A549 (cell line): ENCODE measurements around the gene EFCAB5. TPM values are rescaled to one million over a fixed set of nuclear protein-coding genes. Genes with fewer than 3 reads are reported as not detected.

ENCODE experiments used
- ATAC-seq, 2 experiments: fragments of 200-7000 bp in 1 of 2; fragments of >200 bp in 1 of 2; cut with Nextera tagmentation in 1 of 2; cut with Tn5 transposase in 1 of 2; 3 replicates each; pipeline versions ENCODE4 v1.8.0 to v1.9.1; 2018 to 2020; ENCODE audit warnings: mild to moderate bottlenecking in 1 of 2, moderate library complexity in 1 of 2
- CTCF ChIA-PET: fragments of 300-600 bp; sonication (Branson Sonifier 250); formaldehyde crosslinking; extraction: SDS; loops from one replicate; lab custom pipeline; 2021; ENCODE audit warnings: antibody characterized with exemption, inconsistent platforms; lab: Yijun Ruan, JAX
- POLR2A ChIA-PET: fragments of 350-600 bp; formaldehyde crosslinking; extraction: SDS; loops from one replicate; lab custom pipeline; 2021; ENCODE audit warnings: antibody characterized with exemption, inconsistent platforms; lab: Yijun Ruan, JAX
- DNase-seq, 2 experiments: peaks; one replicate each; pipeline versions ENCODE4 v3.0.0 to v3.0.0-alpha.2; 2011 to 2016; ENCODE audit warnings: low read depth in 1 of 2, low spot score in 1 of 2
- FAIRE-seq: peaks from 2 replicates; lab custom pipeline; 2011; peaks lifted over from hg19 to GRCh38; lab: Jason Lieb, UNC
- H3K27ac ChIP-seq, 2 experiments: fragments of >200 bp; sonication (Bioruptor Twin); formaldehyde crosslinking; 3 replicates each; pipeline ENCODE4 v1.5.1; 2016 to 2017
- H3K4me1 ChIP-seq: fragments of >200 bp; sonication (Bioruptor Twin); formaldehyde crosslinking; 3 replicates; pipeline ENCODE4 v1.6.1; 2016
- H3K4me2 ChIP-seq: fragments of >200 bp; sonication (Bioruptor Twin); formaldehyde crosslinking; 3 replicates; pipeline ENCODE4 v1.6.1; 2016
- H3K4me3 ChIP-seq: fragments of >200 bp; sonication (Bioruptor Twin); formaldehyde crosslinking; 3 replicates; pipeline ENCODE4 v1.5.1; 2016
- H3K9me3 ChIP-seq: fragments of >200 bp; sonication (Bioruptor Twin); formaldehyde crosslinking; 3 replicates; pipeline ENCODE4 v1.6.1; 2016
- BCL3 ChIP-seq: fragments of >200 bp; sonication (Bioruptor Twin); formaldehyde crosslinking; IDR thresholded peaks from 3 replicates; pipeline ENCODE4 v1.6.1; 2016
- CBX8 ChIP-seq: fragments of 200-600 bp; sonication (generic); IDR thresholded peaks from 2 replicates; pipeline ENCODE4 v1.6.1; 2016
- CTCF ChIP-seq: fragments of >200 bp; sonication (Bioruptor Twin); formaldehyde crosslinking; IDR thresholded peaks from 3 replicates; pipeline ENCODE4 v1.5.1; 2016
- EHMT2 ChIP-seq: fragments of 200-600 bp; sonication (generic); IDR thresholded peaks from 2 replicates; pipeline ENCODE4 v1.6.1; 2016; ENCODE audit warnings: antibody characterized with exemption, low read depth, mild to moderate bottlenecking, moderate library complexity
- ESRRA ChIP-seq: fragments of 150-350 bp; IDR thresholded peaks from 2 replicates; pipeline ENCODE4 v1.6.1; 2014; ENCODE audit warnings: mild to moderate bottlenecking, low read length, borderline replicate concordance
- FOSL2 ChIP-seq, 2 experiments: fragments of 450-650 bp in 1 of 2; fragments of >200 bp in 1 of 2; sonication (Bioruptor Twin) in 1 of 2; formaldehyde crosslinking; IDR thresholded peaks; 2 replicates each; pipeline versions ENCODE4 v1.5.0 to v1.6.1; 2016 to 2020; ENCODE audit warnings: mild to moderate bottlenecking in 1 of 2, moderate library complexity in 1 of 2
- HES2 ChIP-seq: fragments of >200 bp; sonication (Bioruptor Twin); formaldehyde crosslinking; IDR thresholded peaks from 2 replicates; pipeline ENCODE4 v1.6.1; 2016
- HMGXB4 ChIP-seq: fragments of 250-450 bp; sonication (Bioruptor Pico); IDR thresholded peaks from 2 replicates; pipeline ENCODE4 v1.5.0; 2021; ENCODE audit warnings: mild to moderate bottlenecking, moderate library complexity, borderline replicate concordance
- JUN ChIP-seq, 2 experiments: fragments of >200 bp; sonication (Bioruptor Twin); formaldehyde crosslinking; IDR thresholded peaks; 2 replicates in 1 of 2; 3 replicates in 1 of 2; pipeline ENCODE4 v1.6.1; 2016 to 2017
- MAFK ChIP-seq: fragments of 450-650 bp; IDR thresholded peaks from 2 replicates; pipeline ENCODE4 v1.6.1; 2014; ENCODE audit not compliant: partially characterized antibody
- MAX ChIP-seq: IDR thresholded peaks from 2 replicates; pipeline ENCODE4 v1.6.1; 2012
- MAZ ChIP-seq: fragments of 150-350 bp; IDR thresholded peaks from 2 replicates; pipeline ENCODE4 v1.6.1; 2014; ENCODE audit warnings: antibody characterized with exemption, low read depth, low read length, borderline replicate concordance
- MYC ChIP-seq: IDR thresholded peaks from 2 replicates; pipeline ENCODE4 v1.6.1; 2012; ENCODE audit warnings: mild to moderate bottlenecking, inconsistent platforms, low read length, improper control_type of control experiment, borderline replicate concordance
- PBX3 ChIP-seq: IDR thresholded peaks from 2 replicates; pipeline ENCODE4 v1.6.1; 2012
- POLR2AphosphoS2 ChIP-seq: conservative IDR thresholded peaks from 2 replicates; pipeline ENCODE4 v1.6.1; 2012; ENCODE audit warnings: low read length, improper control_type of control experiment, inconsistent platforms
- RAD21 ChIP-seq, 2 experiments: fragments of >200 bp in 1 of 2; sonication (Bioruptor Twin) in 1 of 2; formaldehyde crosslinking in 1 of 2; IDR thresholded peaks in 1 of 2; conservative IDR thresholded peaks in 1 of 2; 2 replicates in 1 of 2; 3 replicates in 1 of 2; pipeline ENCODE4 v1.6.1; 2012 to 2018; ENCODE audit warnings: inconsistent platforms in 1 of 2
- RARB ChIP-seq: fragments of 250-450 bp; sonication (Bioruptor Pico); IDR thresholded peaks from 2 replicates; pipeline ENCODE4 v1.8.0; 2021; ENCODE audit warnings: mild to moderate bottlenecking, moderate library complexity
- TP53 ChIP-seq: fragments of 250-450 bp; sonication (Bioruptor Pico); IDR thresholded peaks from 2 replicates; pipeline ENCODE4 v1.5.0; 2021; ENCODE audit warnings: mild to moderate bottlenecking, moderate library complexity
- ZC3H11A ChIP-seq: fragments of 450-650 bp; IDR thresholded peaks from 2 replicates; pipeline ENCODE4 v1.6.1; 2014; ENCODE audit warnings: antibody characterized with exemption, mild to moderate bottlenecking
- ZFP36 ChIP-seq: fragments of 450-650 bp; IDR thresholded peaks from 2 replicates; pipeline ENCODE4 v1.6.1; 2014; ENCODE audit warnings: borderline replicate concordance; ENCODE audit not compliant: partially characterized antibody
- WGBS: methylation state at CpG from one replicate; pipeline ENCODE4 v1.1.6; 2017; ENCODE audit errors: missing lambda C conversion rate; 5-methylcytosine and 5-hydroxymethylcytosine counted together
- polyA plus RNA-seq, 4 experiments: library from polyadenylated mRNA; depleted of rRNA in 3 of 4; stranded (reverse); fragments of >200 nt; fragmentation: RNase III in 1 of 4; extraction: RNeasy Plus Mini Kit Qiagen cat#74134 plus additional on column Dnase treatment in 1 of 4; gene quantifications; 2 replicates in 3 of 4; 3 replicates in 1 of 4; pipeline ENCODE4 v1.2.3, GENCODE V29; 2011 to 2017

Gene EFCAB5
- polyA plus RNA-seq, 2 of the 4 experiments (the other 2 are of a cell fraction), result 0.65 to 2.6 TPM

- 91% methylated on average over 1 of the region's 1 CpG for WGBS
- FAIRE-seq, result no peak
- CTCF ChIA-PET, result no interaction called here
Observed at GRCh38 chr17:30130121-30130520, 188.7 kb downstream of the EFCAB5 start.

GRCh38 chr17:30132615-30133014, 191.2 kb downstream of the EFCAB5 start:
- TF ChIP-seq JUN (IDR thresholded peaks at IDR 0.05) (no peak), HMGXB4 (CRISPR knock-in tag) (no peak), CBX8 (no peak)
- CTCF ChIA-PET, result interaction anchor here (1.0 to 4.1 kb wide), 8 partner anchors 7 to 207 kb away, joined by 3 to 40 read pairs (median 6); no protein-coding TSS in a partner anchor
- DNase-seq, result no peak
- Histone ChIP-seq H3K4me1 (0 out of 3 replicates have a peak, but pooled peaks cover 4% of the 10 kb centered on the region), H3K4me3 (no peak overlapping the region), H3K27ac (no peak overlapping the region), H3K9me3 (no peaks in the 10 kb centered on the region), H3K4me2 (no peak overlapping the region)
- POLR2A ChIA-PET, result interaction anchor here (0.6 to 1.0 kb wide), 3 partner anchors 9 to 272 kb away, joined by 3 to 7 read pairs (median 5); no protein-coding TSS in a partner anchor
- FAIRE-seq, result no peak
- ATAC-seq, result no peak
- WGBS, result 95% methylated on average over 3 of the region's 3 CpGs

More at GRCh38 chr17:30130121-30130520, 188.7 kb downstream of the EFCAB5 start:
- Histone ChIP-seq H3K4me3 (no peak overlapping the region), H3K4me2 (no peak overlapping the region), H3K9me3 (no peaks in the 10 kb centered on the region), H3K4me1 (no peaks in the 10 kb centered on the region), H3K27ac (no peak overlapping the region)
- DNase-seq (no peak), ATAC-seq (no peak)
- TF ChIP-seq RARB (CRISPR knock-in tag), result no peak
- no peak for TF ChIP-seq BCL3
- TF ChIP-seq RAD21 (conservative IDR thresholded peaks at IDR 0.05 in 1 of 2, IDR thresholded peaks at IDR 0.05 in 1 of 2), result no peak
- no peak for TF ChIP-seq ZFP36
- TF ChIP-seq MYC, result no peak
- TF ChIP-seq MAZ, result no peak
- TF ChIP-seq TP53, result no peak
- TF ChIP-seq EHMT2, result no peak
- no peak for TF ChIP-seq CTCF
- TF ChIP-seq POLR2AphosphoS2, result no peak
- TF ChIP-seq PBX3, result no peak
- POLR2A ChIA-PET, result no interaction called here

- POLR2A ChIA-PET, result interaction anchor here (1.0 kb wide), 1 partner anchor 8 kb away, joined by 3 read pairs; no protein-coding TSS in a partner anchor
- no peak for TF ChIP-seq FOSL2 (IDR thresholded peaks at IDR 0.05)
- TF ChIP-seq FOSL2 (CRISPR knock-in tag; IDR thresholded peaks at IDR 0.05), result no peak
- TF ChIP-seq MAFK, result peak; percentile 89
- TF ChIP-seq JUN (IDR thresholded peaks at IDR 0.05), result 0 out of 5 replicates have a peak, but pooled peaks of 1 of the 2 experiments have one; percentile 13
- TF ChIP-seq ESRRA, result no peak
- no peak for TF ChIP-seq HES2
- no peak for TF ChIP-seq MAX
- TF ChIP-seq ZC3H11A, result no peak
- TF ChIP-seq, all 56 proteins: peak for 2
- ATAC-seq (no peak), DNase-seq (no peak), FAIRE-seq (no peak)
- H3K4me2 ChIP-seq, result no peak overlapping the region
- CTCF ChIA-PET, result interaction anchor here (1.0 to 4.1 kb wide), 11 partner anchors 8 to 207 kb away, joined by 3 to 40 read pairs (median 4); no protein-coding TSS in a partner anchor
- H3K9me3 ChIP-seq, result no peaks in the 10 kb centered on the region
- H3K4me1 ChIP-seq, result 0 out of 3 replicates have a peak, but pooled peaks cover 4% of the 10 kb centered on the region
- 94% methylated on average over 3 of the region's 3 CpGs for WGBS
- H3K4me3 ChIP-seq, result no peak overlapping the region
- no peak overlapping the region for H3K27ac ChIP-seq
Observed at GRCh38 chr17:30133197-30133596, 191.8 kb downstream of the EFCAB5 start.
